GM12878 (cell line): ENCODE results near the gene PRKG1. TPM values are rescaled to one million over a fixed set of nuclear protein-coding genes. Genes with fewer than 3 reads are reported as not detected.

Source experiments
- ATAC-seq: fragments of 200-7000 bp; cut with Tn5 transposase; 3 replicates; pipeline ENCODE4 v1.9.1; 2020; ENCODE audit warnings: mild to moderate bottlenecking, moderate library complexity
- BruUV-seq: library from RNA; stranded (reverse); fragments of 400-500 nt; replicated peaks from 2 replicates; lab custom pipeline; 2021; lab: Mats Ljungman, UMichigan
- CTCF ChIA-PET: fragments of 300-600 bp; sonication (Branson Sonifier 250); formaldehyde crosslinking; extraction: SDS; loops from one replicate; lab custom pipeline; 2021; ENCODE audit warnings: inconsistent platforms; lab: Yijun Ruan, JAX
- POLR2A ChIA-PET: fragments of 350-600 bp; formaldehyde crosslinking; extraction: SDS; loops from one replicate; lab custom pipeline; 2021; ENCODE audit warnings: inconsistent platforms; lab: Charles Lee
- RAD21 ChIA-PET: fragments of 300-600 bp; sonication (Branson Sonifier 250); formaldehyde crosslinking; loops from one replicate; lab custom pipeline; 2023; ENCODE audit warnings: antibody characterized with exemption; ENCODE audit not compliant: unreplicated experiment; lab: Charles Lee
- SMC1A ChIA-PET: fragments of 300-600 bp; sonication (Branson Sonifier 250); formaldehyde crosslinking; loops from one replicate; lab custom pipeline; 2023; ENCODE audit not compliant: unreplicated experiment, uncharacterized antibody; lab: Charles Lee
- DNase-seq: peaks from one replicate; pipeline ENCODE4 v3.0.0-alpha.2; 2011; ENCODE audit warnings: low read depth, low spot score
- FAIRE-seq: peaks from 3 replicates; lab custom pipeline; 2011; peaks lifted over from hg19 to GRCh38; lab: Jason Lieb, UNC
- H2AFZ ChIP-seq: 2 replicates; pipeline ENCODE4 v1.6.0; 2011; ENCODE audit warnings: low read depth, low read length, control low read depth; ENCODE audit not compliant: control insufficient read depth
- H3K27ac ChIP-seq: 2 replicates; pipeline ENCODE4 v1.5.1; 2011; ENCODE audit warnings: control low read depth; ENCODE audit not compliant: control insufficient read depth, insufficient read depth
- H3K27me3 ChIP-seq, 2 experiments: replicated peaks in 1 of 2; 2 replicates each; pipeline versions ENCODE4 v1.6.0 to v1.6.1; 2011; ENCODE audit warnings: low read length in 1 of 2; ENCODE audit not compliant: control insufficient read depth in 2 of 2, insufficient read depth in 2 of 2
- H3K36me3 ChIP-seq, 2 experiments: 2 replicates each; pipeline ENCODE4 v1.5.1; 2011; ENCODE audit warnings: low read length in 1 of 2; ENCODE audit not compliant: control insufficient read depth in 2 of 2, insufficient read depth in 2 of 2
- H3K4me1 ChIP-seq: 2 replicates; pipeline ENCODE4 v1.6.1; 2011; ENCODE audit warnings: mild to moderate bottlenecking, low read length, moderate library complexity, mixed read lengths; ENCODE audit not compliant: control insufficient read depth, insufficient read depth
- H3K4me2 ChIP-seq: 2 replicates; pipeline ENCODE4 v1.6.0; 2011; ENCODE audit warnings: control low read depth; ENCODE audit not compliant: control insufficient read depth, insufficient read depth
- H3K4me3 ChIP-seq: fragments of 200-600 bp; sonication (generic); 2 replicates; pipeline ENCODE4 v1.5.1; 2016
- H3K79me2 ChIP-seq: 2 replicates; pipeline ENCODE4 v1.6.0; 2011; ENCODE audit warnings: low read length; ENCODE audit not compliant: control insufficient read depth, insufficient read depth
- H3K9ac ChIP-seq: 2 replicates; pipeline ENCODE4 v1.8.0; 2011; ENCODE audit warnings: low read length, control low read depth, mixed read lengths; ENCODE audit not compliant: control insufficient read depth, insufficient read depth
- H3K9me3 ChIP-seq: replicated peaks from 3 replicates; pipeline ENCODE4 v1.5.1; 2011; ENCODE audit warnings: mild to moderate bottlenecking, low read length; ENCODE audit not compliant: control insufficient read depth, insufficient read depth
- H4K20me1 ChIP-seq: 2 replicates; pipeline ENCODE4 v1.6.0; 2011; ENCODE audit not compliant: control insufficient read depth, insufficient read depth
- ATF7 ChIP-seq: fragments of 450-650 bp; IDR thresholded peaks from 2 replicates; pipeline ENCODE4 v1.6.1; 2016; ENCODE audit warnings: low read depth, mild to moderate bottlenecking
- BACH1 ChIP-seq: fragments of 450-650 bp; IDR thresholded peaks from 2 replicates; pipeline ENCODE4 v1.6.1; 2017; ENCODE audit warnings: mild to moderate bottlenecking, borderline replicate concordance
- BCL11A ChIP-seq: IDR thresholded peaks from 2 replicates; pipeline ENCODE4 v1.6.1; 2011; ENCODE audit warnings: low read depth, low read length
- CREB1 ChIP-seq: IDR thresholded peaks from 2 replicates; pipeline ENCODE4 v1.6.1; 2012; ENCODE audit warnings: low read depth, mild to moderate bottlenecking, inconsistent platforms
- MEF2B ChIP-seq: fragments of 450-650 bp; IDR thresholded peaks from 2 replicates; pipeline ENCODE4 v1.6.1; 2018; ENCODE audit warnings: mild to moderate bottlenecking, moderate library complexity; ENCODE audit not compliant: partially characterized antibody, poor library complexity, severe bottlenecking
- PAX8 ChIP-seq: fragments of 450-650 bp; IDR thresholded peaks from 2 replicates; pipeline ENCODE4 v1.6.1; 2017; ENCODE audit warnings: mild to moderate bottlenecking, moderate library complexity
- SMC3 ChIP-seq: IDR thresholded peaks from 2 replicates; pipeline ENCODE4 v1.6.1; 2011; ENCODE audit warnings: low read length, improper control_type of control experiment, borderline replicate concordance
- SPI1 ChIP-seq: IDR thresholded peaks from 2 replicates; pipeline ENCODE4 v1.6.1; 2011; ENCODE audit warnings: low read depth, mild to moderate bottlenecking, low read length, moderate library complexity, borderline replicate concordance; ENCODE audit not compliant: insufficient read depth
- TCF7 ChIP-seq: IDR thresholded peaks from 2 replicates; pipeline ENCODE4 v1.6.1; 2014; ENCODE audit warnings: antibody characterized with exemption, borderline replicate concordance
- WGBS: methylation state at CpG from one replicate; pipeline ENCODE4 v1.1.6; 2016; ENCODE audit warnings: low lambda C conversion rate; ENCODE audit not compliant: insufficient replicate concordance, insufficient coverage; ENCODE audit errors: missing lambda C conversion rate; 5-methylcytosine and 5-hydroxymethylcytosine counted together
- in situ Hi-C: fragments of 300-500 bp; cut with MboI; formaldehyde crosslinking; loops from 9 replicates; pipeline ENCODE4 v1.14.3; 2018; ENCODE audit warnings: mixed read lengths
- intact Hi-C: fragments of 100-400 bp; cut with micrococcal nuclease; formaldehyde crosslinking; loops from one replicate; pipeline ENCODE4 v1.14.2; 2022; ENCODE audit not compliant: unreplicated experiment
- polyA plus RNA-seq, 11 experiments: library from polyadenylated mRNA; depleted of rRNA in 4 of 11; unstranded in 6 of 11; stranded (reverse) in 5 of 11; fragments of >200 nt; fragmentation: Nextera tagmentation in 4 of 11; fragmentation: Illumina TruSeq in 1 of 11; extraction: Ambion mirVana in 4 of 11; extraction: Trizol in 1 of 11; gene quantifications; 1 replicate in 1 of 11; 2 replicates in 10 of 11; pipeline versions ENCODE4 v1.2.1 to v1.2.3, GENCODE V29; 2011 to 2016; ENCODE audit warnings: inconsistent platforms in 2 of 11, missing spikeins in 2 of 11, low read depth in 1 of 11
- total RNA-seq, 4 experiments: library from RNA; depleted of rRNA in 3 of 4; stranded (reverse); fragments of >200 nt in 3 of 4; fragmentation: Illumina TruSeq in 1 of 4; extraction: Trizol in 1 of 4; gene quantifications; 2 replicates each; pipeline versions ENCODE4 v1.2.1 to v1.2.3, GENCODE V29; 2013 to 2021
- TF ChIP-seq, protein P1 (sequence below): IDR thresholded peaks from 2 replicates; pipeline ENCODE4 v1.6.1; 2012; ENCODE audit warnings: mild to moderate bottlenecking, low read depth, low read length
- TF ChIP-seq, protein P2 (sequence below): IDR thresholded peaks from 2 replicates; pipeline ENCODE4 v1.6.1; 2012; ENCODE audit warnings: low read length, inconsistent platforms

The PRKG1 gene
- total and polyA plus RNA-seq, 10 of the 15 experiments (the other 5 are each of a cell fraction or from before 2014, with no cell fraction given), result 0.04 to 0.05 TPM; not detected in 8

DNA sequence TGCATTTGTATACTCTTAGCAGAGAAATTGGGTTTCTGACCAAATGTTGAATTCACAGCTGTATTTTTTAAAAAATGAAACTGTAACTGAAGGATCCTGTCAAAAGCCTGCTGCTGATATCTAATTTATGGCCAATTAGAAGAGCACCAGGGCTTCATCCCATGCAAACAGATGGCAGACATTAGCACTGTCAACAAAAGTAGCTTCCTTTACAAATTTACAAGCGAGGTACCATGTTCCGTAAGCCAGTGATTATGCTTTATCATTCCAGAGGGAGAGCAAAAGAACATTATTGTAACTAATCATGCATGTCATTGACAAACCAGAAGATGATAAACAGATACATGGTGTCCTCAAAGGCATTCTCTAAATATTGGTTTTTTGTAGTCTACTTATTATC, 1062.6 kb downstream of the PRKG1 start (continued):
- TF ChIP-seq ATF7, result no peak
- TF ChIP-seq SMC3, result no peak
- no peak for TF ChIP-seq BCL11A
- no peak for TF ChIP-seq CREB1
- TF ChIP-seq, protein P1, sequence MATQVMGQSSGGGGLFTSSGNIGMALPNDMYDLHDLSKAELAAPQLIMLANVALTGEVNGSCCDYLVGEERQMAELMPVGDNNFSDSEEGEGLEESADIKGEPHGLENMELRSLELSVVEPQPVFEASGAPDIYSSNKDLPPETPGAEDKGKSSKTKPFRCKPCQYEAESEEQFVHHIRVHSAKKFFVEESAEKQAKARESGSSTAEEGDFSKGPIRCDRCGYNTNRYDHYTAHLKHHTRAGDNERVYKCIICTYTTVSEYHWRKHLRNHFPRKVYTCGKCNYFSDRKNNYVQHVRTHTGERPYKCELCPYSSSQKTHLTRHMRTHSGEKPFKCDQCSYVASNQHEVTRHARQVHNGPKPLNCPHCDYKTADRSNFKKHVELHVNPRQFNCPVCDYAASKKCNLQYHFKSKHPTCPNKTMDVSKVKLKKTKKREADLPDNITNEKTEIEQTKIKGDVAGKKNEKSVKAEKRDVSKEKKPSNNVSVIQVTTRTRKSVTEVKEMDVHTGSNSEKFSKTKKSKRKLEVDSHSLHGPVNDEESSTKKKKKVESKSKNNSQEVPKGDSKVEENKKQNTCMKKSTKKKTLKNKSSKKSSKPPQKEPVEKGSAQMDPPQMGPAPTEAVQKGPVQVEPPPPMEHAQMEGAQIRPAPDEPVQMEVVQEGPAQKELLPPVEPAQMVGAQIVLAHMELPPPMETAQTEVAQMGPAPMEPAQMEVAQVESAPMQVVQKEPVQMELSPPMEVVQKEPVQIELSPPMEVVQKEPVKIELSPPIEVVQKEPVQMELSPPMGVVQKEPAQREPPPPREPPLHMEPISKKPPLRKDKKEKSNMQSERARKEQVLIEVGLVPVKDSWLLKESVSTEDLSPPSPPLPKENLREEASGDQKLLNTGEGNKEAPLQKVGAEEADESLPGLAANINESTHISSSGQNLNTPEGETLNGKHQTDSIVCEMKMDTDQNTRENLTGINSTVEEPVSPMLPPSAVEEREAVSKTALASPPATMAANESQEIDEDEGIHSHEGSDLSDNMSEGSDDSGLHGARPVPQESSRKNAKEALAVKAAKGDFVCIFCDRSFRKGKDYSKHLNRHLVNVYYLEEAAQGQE, result no peak

DNA sequence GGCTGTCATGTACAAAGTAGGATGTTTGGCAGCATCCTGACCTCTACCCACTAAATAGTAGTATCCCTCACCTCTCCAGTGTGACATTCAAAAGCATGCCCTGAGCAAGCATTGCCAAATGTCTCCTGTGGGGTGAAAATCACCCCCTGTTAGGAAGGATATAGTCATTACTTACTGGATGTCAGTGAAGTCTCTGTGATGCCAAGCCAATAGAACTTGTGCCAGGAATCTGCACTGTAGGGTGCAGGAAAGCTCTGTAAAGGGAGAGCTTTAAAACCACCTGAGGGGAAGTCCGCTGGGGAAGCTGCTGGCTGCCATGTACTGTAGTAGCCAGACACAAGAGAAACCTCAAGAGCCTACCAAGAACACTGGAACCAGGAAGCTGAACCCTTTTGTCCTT, 1069.1 kb downstream of the PRKG1 start:
- Histone ChIP-seq H2AFZ (no peak overlapping the region), H3K36me3 (no peaks in the 10 kb centered on the region), H3K9ac (no peak overlapping the region), H3K27ac (no peak overlapping the region), H3K79me2 (no peaks in the 10 kb centered on the region), H3K9me3 (no peaks in the 10 kb centered on the region), H3K4me2 (no peak overlapping the region), H3K4me1 (no peaks in the 10 kb centered on the region), H4K20me1 (no peaks in the 10 kb centered on the region), H3K4me3 (no peak overlapping the region), H3K27me3 (no peaks in the 10 kb centered on the region)
- SMC1A ChIA-PET, result no interaction called here
- TF ChIP-seq BACH1 (no peak), SPI1 (no peak), TCF7 (no peak), MEF2B (no peak), PAX8 (no peak)
- TF ChIP-seq, protein P2, sequence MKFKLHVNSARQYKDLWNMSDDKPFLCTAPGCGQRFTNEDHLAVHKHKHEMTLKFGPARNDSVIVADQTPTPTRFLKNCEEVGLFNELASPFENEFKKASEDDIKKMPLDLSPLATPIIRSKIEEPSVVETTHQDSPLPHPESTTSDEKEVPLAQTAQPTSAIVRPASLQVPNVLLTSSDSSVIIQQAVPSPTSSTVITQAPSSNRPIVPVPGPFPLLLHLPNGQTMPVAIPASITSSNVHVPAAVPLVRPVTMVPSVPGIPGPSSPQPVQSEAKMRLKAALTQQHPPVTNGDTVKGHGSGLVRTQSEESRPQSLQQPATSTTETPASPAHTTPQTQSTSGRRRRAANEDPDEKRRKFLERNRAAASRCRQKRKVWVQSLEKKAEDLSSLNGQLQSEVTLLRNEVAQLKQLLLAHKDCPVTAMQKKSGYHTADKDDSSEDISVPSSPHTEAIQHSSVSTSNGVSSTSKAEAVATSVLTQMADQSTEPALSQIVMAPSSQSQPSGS, result no peak
- intact Hi-C loops, result no loop called here
- DNase-seq (no peak), ATAC-seq (no peak), FAIRE-seq (no peak)
- CTCF ChIA-PET, result no interaction called here
- no TSS peak for BruUV-seq
- POLR2A ChIA-PET, result no interaction called here
- 0% methylated on average over 1 of the region's 1 CpG for WGBS
- RAD21 ChIA-PET, result no interaction called here
- in situ Hi-C loops, result no loop called here
